OCI-LY3 (cell line): Measurements from ENCODE around the gene EXD2.

ENCODE experiments used
- H2AFZ ChIP-seq: fragments of 200-600, 300-600 bp; shearing (Covaris generic); 2 replicates; pipeline ENCODE4 v1.6.0; 2014; ENCODE audit warnings: antibody characterized with exemption, low read depth, low read length
- H3K27ac ChIP-seq: fragments of 200-600, 300-600 bp; sonication (generic); 2 replicates; pipeline ENCODE4 v1.5.1; 2014; ENCODE audit warnings: mild to moderate bottlenecking, low read length, moderate library complexity, mixed read lengths
- H3K27me3 ChIP-seq: fragments of 200-600, 300-600 bp; sonication (generic); 2 replicates; pipeline ENCODE4 v1.6.1; 2014; ENCODE audit warnings: low read depth, low read length, mixed read lengths
- H3K36me3 ChIP-seq: fragments of 200-600, 300-600 bp; sonication (generic); replicated peaks from 2 replicates; pipeline ENCODE3; 2014; ENCODE audit warnings: low read depth, low read length, mixed read lengths
- H3K4me1 ChIP-seq: fragments of 300-600, 200-600 bp; sonication (generic); 2 replicates; pipeline ENCODE4 v1.6.1; 2014; ENCODE audit warnings: low read length, mixed read lengths
- H3K4me2 ChIP-seq: fragments of 200-600, 300-600 bp; sonication (generic); 2 replicates; pipeline ENCODE4 v1.6.1; 2014; ENCODE audit warnings: low read length, mixed read lengths
- H3K4me3 ChIP-seq: fragments of 300-600, 200-600 bp; sonication (generic); 2 replicates; pipeline ENCODE4 v1.5.1; 2014; ENCODE audit warnings: antibody characterized with exemption, mild to moderate bottlenecking, low read length, moderate library complexity
- H3K79me2 ChIP-seq: fragments of 300-600, 200-600 bp; shearing (Covaris generic); 2 replicates; pipeline ENCODE4 v1.6.1; 2014; ENCODE audit warnings: mild to moderate bottlenecking, low read length, mixed read lengths
- H3K9ac ChIP-seq: fragments of 300-600, 200-600 bp; shearing (Covaris generic); 2 replicates; pipeline ENCODE4 v1.6.0; 2014; ENCODE audit warnings: mild to moderate bottlenecking, low read length, moderate library complexity
- H3K9me3 ChIP-seq: fragments of 200-600, 300-600 bp; shearing (Covaris generic); 2 replicates; pipeline ENCODE4 v1.6.1; 2014; ENCODE audit warnings: low read length, mixed read lengths; ENCODE audit not compliant: insufficient read depth
- H4K20me1 ChIP-seq: fragments of 200-600, 300-600 bp; sonication (generic); 2 replicates; pipeline ENCODE4 v1.6.1; 2016; ENCODE audit warnings: low read length, mixed read lengths; ENCODE audit not compliant: insufficient read depth
- CTCF ChIP-seq: fragments of 200-600, 300-600 bp; sonication (generic); IDR thresholded peaks from 2 replicates; pipeline ENCODE4 v1.5.1; 2014; ENCODE audit warnings: antibody characterized with exemption, low read length, low read depth
- EZH2phosphoT487 ChIP-seq: fragments of 200-600 bp; shearing (Covaris generic); IDR thresholded peaks from 2 replicates; pipeline ENCODE4 v1.6.1; 2018; ENCODE audit warnings: antibody characterized with exemption, mixed run types, low read depth

The EXD2 gene

GRCh38 chr14:69291396-69291795 is 100.1 kb downstream of the EXD2 start:
- H3K36me3 ChIP-seq = no peaks in the 10 kb centered on the region
- H3K27ac ChIP-seq = no peak overlapping the region
- no peak overlapping the region for H3K4me2 ChIP-seq
- TF ChIP-seq CTCF = no peak
- TF ChIP-seq EZH2phosphoT487 = no peak
- no peaks in the 10 kb centered on the region for H4K20me1 ChIP-seq
- H3K27me3 ChIP-seq = no peaks in the 10 kb centered on the region
- H3K4me3 ChIP-seq = no peak overlapping the region
- no peak overlapping the region for H2AFZ ChIP-seq
- no peaks in the 10 kb centered on the region for H3K9me3 ChIP-seq
- 0 out of 2 replicates have a peak, but pooled peaks cover 2% of the 10 kb centered on the region for H3K4me1 ChIP-seq
- no peak overlapping the region for H3K9ac ChIP-seq
- H3K79me2 ChIP-seq = no peaks in the 10 kb centered on the region

GRCh38 chr14:69291891-69292561 is 100.7 kb downstream of the EXD2 start:
- H3K27me3 ChIP-seq = no peaks in the 10 kb centered on the region
- no peak overlapping the region for H3K27ac ChIP-seq
- no peaks in the 10 kb centered on the region for H3K36me3 ChIP-seq
- H3K79me2 ChIP-seq = no peaks in the 10 kb centered on the region
- 0 out of 2 replicates have a peak, but pooled peaks cover 2% of the 10 kb centered on the region for H3K4me1 ChIP-seq
- no peak overlapping the region for H2AFZ ChIP-seq
- TF ChIP-seq CTCF = no peak
- no peak for TF ChIP-seq EZH2phosphoT487
- H3K4me3 ChIP-seq = no peak overlapping the region
- H3K4me2 ChIP-seq = no peak overlapping the region
- H4K20me1 ChIP-seq = no peaks in the 10 kb centered on the region
- no peak overlapping the region for H3K9ac ChIP-seq
- H3K9me3 ChIP-seq = no peaks in the 10 kb centered on the region
